ENCODE results near the gene RPS6KA2.
"Not testable (repeated sequence)": the region's sequence is repeated elsewhere in the genome, so short reads cannot be mapped to it uniquely, and the experiment has no call there.

Gene RPS6KA2

DNA sequence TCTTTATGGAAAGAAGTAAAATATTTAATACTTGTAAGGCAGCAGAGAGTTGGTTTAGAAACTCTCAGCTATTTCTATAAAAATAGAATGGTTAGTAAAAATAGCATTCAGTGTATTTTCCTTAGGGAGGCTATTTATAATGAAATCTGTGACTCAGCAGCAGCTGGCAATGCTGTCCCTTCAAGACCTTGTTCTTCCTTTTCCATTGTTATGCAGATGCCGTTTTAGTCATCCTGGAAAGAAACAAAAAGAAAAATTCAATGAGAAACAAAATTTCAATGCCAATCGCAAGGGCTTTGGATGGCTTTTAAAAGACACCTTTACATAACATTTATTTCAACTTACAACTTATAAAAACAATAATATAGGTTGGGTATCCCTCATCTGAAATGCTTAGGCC lies 261.8 kb downstream of the RPS6KA2 start:
- TF ChIP-seq POLR2A (IDR thresholded peaks at IDR 0.05; ENCODE audit: low read depth, low read length) = no peak
- DNase-seq (ENCODE audit: insufficient read length, low spot score) (no peak), FAIRE-seq (no peak)

DNA sequence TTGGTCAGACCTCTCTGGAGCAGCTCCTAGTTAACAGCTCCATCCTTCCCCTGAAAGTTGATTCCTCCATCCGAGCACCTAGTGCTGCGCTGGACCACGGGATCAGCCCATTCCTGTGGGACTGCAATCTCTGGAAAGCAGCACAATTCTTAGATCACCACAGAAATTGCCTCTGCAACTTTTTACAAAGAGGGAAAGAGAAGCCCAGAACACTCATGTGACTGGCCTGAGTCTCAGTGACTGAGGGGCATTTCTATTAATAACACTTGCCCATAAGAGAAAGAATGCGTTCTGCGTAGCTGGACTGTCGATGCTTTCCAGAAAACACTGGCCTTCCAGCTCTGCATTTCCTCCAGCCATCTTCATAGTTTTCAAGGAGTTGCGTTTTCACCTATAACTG lies 262.6 kb downstream of the RPS6KA2 start:
- no peak for TF ChIP-seq POLR2A (IDR thresholded peaks at IDR 0.05; ENCODE audit: low read depth, low read length)
- FAIRE-seq (no peak), DNase-seq (ENCODE audit: insufficient read length, low spot score) (no peak)

DNA sequence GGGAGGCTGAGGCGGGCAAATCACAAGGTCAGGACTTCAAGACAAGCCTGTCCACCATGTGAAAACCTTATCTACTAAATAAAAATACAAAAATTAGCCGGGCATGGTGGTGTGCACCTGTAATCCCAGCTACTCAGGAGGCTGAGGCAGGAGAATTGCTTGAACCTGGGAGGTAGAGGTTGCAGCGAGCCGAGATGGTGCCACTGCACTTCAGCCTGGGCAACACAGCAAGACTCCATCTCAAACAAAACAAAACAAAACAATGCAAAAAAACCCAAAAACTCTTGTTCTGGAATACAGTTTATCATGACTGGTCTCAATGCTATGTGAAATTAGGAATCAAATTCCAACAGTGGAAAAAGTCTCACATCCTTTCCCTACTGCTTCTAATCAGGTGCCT lies 264.6 kb downstream of the RPS6KA2 start:
- not testable (repeated sequence) for FAIRE-seq; DNase-seq (ENCODE audit: insufficient read length, low spot score)

DNA sequence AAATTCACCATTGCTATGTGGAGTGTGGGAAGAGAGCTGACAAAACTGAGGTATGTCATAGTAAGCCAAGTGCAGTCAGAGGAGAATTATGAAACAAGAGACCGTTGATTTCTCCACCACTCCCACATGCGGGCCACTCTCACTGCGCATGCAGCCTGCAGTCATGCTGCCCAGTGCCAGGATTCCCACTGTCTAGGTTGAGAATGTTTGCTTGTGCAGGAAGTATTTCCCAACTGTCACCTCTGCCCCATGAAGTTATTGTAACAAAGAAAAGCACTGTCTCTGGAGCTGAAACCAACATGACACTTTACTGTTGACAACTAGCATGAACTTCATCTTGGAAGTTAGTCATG lies 266.0 kb downstream of the RPS6KA2 start:
- FAIRE-seq (no peak), DNase-seq (ENCODE audit: insufficient read length, low spot score) (no peak)

DNA sequence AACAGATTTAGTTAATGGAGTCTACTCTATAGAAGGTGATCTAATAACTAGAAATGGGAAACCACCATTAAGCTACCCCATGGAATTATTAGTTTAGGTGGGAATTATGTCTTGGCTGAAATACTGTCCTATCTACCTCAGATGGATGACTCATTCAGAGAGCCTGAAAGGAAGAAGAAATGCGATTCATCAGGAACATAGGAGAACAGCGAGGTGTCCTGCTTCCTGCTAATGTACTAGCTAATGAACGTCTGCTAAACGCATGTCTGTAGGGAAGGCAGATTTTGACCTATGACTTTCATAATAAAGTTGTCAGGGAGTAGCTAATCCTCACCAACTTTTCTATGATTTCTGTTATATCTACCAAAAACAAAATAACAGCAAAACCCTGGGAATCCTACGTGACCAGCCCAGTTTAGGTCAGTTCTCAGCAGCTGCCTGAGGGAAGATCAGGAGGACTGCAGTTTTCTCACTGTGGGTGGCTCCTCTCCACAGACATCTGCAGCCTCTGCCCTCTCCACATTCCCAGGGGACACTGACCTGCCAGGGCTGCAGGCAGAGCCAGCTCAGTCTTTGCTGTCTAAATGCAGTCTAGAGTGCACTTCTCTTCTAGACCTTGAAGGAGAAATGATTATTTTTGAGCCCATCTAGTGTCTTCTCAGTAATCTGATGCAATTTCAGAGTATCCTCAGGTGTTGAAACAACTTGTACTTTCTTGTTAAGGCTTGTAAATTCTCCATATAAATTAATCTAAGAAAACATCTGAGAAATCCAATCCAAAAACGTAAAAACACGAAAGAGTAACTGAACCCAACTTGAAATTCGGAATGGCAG lies 266.6 kb downstream of the RPS6KA2 start:
- TF ChIP-seq POLR2A (IDR thresholded peaks at IDR 0.05; ENCODE audit: low read depth, low read length) = no peak
- FAIRE-seq (no peak), DNase-seq (ENCODE audit: insufficient read length, low spot score) (no peak)

More for the DNA sequence above, 266.0 kb downstream of the RPS6KA2 start:
- no peak for TF ChIP-seq POLR2A (IDR thresholded peaks at IDR 0.05; ENCODE audit: low read depth, low read length)
